Uterus (tissue), 4 donors: Measurements from ENCODE around the gene ADAMTS2. TPM values are rescaled to one million over a fixed set of nuclear protein-coding genes. Genes with fewer than 3 reads are reported as not detected.

Experiments
- DNase-seq, 2 donors: peaks; one replicate each; pipeline ENCODE4 v3.0.0-alpha.2; 2019 to 2020
- H3K27ac ChIP-seq, 2 donors: fragments of 200-600 bp; sonication (generic); 1 replicate in 1 of 2; 2 replicates in 1 of 2; pipeline ENCODE4 v1.5.1; 2016 to 2018
- H3K27me3 ChIP-seq, 2 donors: fragments of 200-600 bp; sonication (generic); one replicate each; pipeline ENCODE4 v1.5.1; 2018 to 2019; ENCODE audit warnings: control low read depth in 1 of 2
- H3K36me3 ChIP-seq, 2 donors: fragments of 200-600 bp; sonication (generic); one replicate each; pipeline ENCODE4 v1.5.1; 2019; ENCODE audit warnings: control low read depth in 1 of 2
- H3K4me1 ChIP-seq, 2 donors: fragments of 200-600 bp; sonication (generic); one replicate each; pipeline ENCODE4 v1.5.1; 2018 to 2019; ENCODE audit warnings: control low read depth in 1 of 2
- H3K4me3 ChIP-seq, 2 donors: fragments of 200-600 bp; sonication (generic); 1 replicate in 1 of 2; 2 replicates in 1 of 2; pipeline ENCODE4 v1.5.1; 2018 to 2019; ENCODE audit warnings: mild to moderate bottlenecking in 1 of 2
- H3K9me3 ChIP-seq, 2 donors: fragments of 200-600 bp; sonication (generic); one replicate each; pipeline ENCODE4 v1.5.1; 2019; ENCODE audit warnings: control low read depth in 1 of 2
- POLR2A ChIP-seq, 2 donors: fragments of 450-650 bp; IDR thresholded peaks; one replicate each; pipeline ENCODE4 v1.6.1; 2016; ENCODE audit warnings: antibody characterized with exemption in 2 of 2, mild to moderate bottlenecking in 1 of 2, moderate library complexity in 1 of 2
- intact Hi-C: fragments of 100-400 bp; cut with DNase I; formaldehyde crosslinking; loops from one replicate; pipeline ENCODE4 v1.15.1; 2023; ENCODE audit warnings: low total_unique reads
- total RNA-seq, 4 donors: library from RNA; depleted of rRNA in 3 of 4; stranded (reverse); fragments of >200 nt in 3 of 4; gene quantifications; one replicate each; pipeline versions ENCODE4 v1.1.0 to v1.2.4, GENCODE V29; 2014 to 2023
- TF ChIP-seq, protein P1 (sequence below), 4 experiments: fragments of 200-600 bp in 2 of 4; fragments of 450-650 bp in 2 of 4; sonication (generic) in 2 of 4; IDR thresholded peaks; one replicate each; pipeline ENCODE4 v1.5.1; 2016 to 2019; ENCODE audit warnings: antibody characterized with exemption in 4 of 4, mild to moderate bottlenecking in 2 of 4, moderate library complexity in 1 of 4
- donor health status: DM: yes; HTN: yes; CAD: no.

The ADAMTS2 gene
- total RNA-seq, 4 donors from 2014 or later: 4.1 to 97.1 (median 40.3) TPM

DNA sequence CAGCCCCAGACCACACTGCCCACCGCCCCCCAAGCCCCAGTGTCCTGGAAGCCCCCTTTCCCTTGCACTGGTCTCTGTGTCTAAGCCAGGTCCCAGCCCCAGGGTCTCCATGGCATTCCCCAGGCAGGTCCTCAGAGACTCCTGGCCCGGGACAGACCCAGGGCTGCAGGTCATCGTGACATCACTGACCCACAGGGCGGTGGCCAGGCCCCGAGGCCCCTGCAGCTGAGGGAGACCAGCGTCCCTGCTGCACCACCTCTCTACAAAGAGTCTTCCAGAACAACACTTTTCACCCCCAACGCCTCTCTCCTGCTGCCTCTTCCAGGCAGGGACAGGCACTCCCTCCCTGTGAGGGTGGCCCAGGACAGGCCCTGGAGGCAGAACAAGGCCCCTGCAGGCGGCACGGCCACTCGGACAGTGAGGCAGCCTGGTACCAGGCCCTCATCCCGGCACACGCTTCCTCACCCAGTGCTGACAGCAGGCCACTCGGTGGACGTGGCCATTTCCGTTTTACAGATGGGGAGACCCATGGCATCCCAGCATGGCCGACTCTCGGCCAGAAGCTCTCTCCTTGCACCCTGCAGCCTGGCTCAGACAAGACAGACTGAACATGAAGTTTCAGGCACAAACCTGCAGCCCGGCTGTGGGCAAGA lies 136.4 kb downstream of the ADAMTS2 start:
- H3K4me1 ChIP-seq: no peaks in the 10 kb centered on the region
- no peak for TF ChIP-seq POLR2A (IDR thresholded peaks at IDR 0.05)
- TF ChIP-seq, protein P1, sequence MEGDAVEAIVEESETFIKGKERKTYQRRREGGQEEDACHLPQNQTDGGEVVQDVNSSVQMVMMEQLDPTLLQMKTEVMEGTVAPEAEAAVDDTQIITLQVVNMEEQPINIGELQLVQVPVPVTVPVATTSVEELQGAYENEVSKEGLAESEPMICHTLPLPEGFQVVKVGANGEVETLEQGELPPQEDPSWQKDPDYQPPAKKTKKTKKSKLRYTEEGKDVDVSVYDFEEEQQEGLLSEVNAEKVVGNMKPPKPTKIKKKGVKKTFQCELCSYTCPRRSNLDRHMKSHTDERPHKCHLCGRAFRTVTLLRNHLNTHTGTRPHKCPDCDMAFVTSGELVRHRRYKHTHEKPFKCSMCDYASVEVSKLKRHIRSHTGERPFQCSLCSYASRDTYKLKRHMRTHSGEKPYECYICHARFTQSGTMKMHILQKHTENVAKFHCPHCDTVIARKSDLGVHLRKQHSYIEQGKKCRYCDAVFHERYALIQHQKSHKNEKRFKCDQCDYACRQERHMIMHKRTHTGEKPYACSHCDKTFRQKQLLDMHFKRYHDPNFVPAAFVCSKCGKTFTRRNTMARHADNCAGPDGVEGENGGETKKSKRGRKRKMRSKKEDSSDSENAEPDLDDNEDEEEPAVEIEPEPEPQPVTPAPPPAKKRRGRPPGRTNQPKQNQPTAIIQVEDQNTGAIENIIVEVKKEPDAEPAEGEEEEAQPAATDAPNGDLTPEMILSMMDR (IDR thresholded peaks at IDR 0.05): no peak
- H3K27me3 ChIP-seq: no peaks in the 10 kb centered on the region
- no peak overlapping the region for H3K27ac ChIP-seq
- no peaks in the 10 kb centered on the region for H3K9me3 ChIP-seq
- no peaks in the 10 kb centered on the region for H3K36me3 ChIP-seq
- intact Hi-C loops: no loop called here
- no peak overlapping the region for H3K4me3 ChIP-seq
- DNase-seq: no peak

DNA sequence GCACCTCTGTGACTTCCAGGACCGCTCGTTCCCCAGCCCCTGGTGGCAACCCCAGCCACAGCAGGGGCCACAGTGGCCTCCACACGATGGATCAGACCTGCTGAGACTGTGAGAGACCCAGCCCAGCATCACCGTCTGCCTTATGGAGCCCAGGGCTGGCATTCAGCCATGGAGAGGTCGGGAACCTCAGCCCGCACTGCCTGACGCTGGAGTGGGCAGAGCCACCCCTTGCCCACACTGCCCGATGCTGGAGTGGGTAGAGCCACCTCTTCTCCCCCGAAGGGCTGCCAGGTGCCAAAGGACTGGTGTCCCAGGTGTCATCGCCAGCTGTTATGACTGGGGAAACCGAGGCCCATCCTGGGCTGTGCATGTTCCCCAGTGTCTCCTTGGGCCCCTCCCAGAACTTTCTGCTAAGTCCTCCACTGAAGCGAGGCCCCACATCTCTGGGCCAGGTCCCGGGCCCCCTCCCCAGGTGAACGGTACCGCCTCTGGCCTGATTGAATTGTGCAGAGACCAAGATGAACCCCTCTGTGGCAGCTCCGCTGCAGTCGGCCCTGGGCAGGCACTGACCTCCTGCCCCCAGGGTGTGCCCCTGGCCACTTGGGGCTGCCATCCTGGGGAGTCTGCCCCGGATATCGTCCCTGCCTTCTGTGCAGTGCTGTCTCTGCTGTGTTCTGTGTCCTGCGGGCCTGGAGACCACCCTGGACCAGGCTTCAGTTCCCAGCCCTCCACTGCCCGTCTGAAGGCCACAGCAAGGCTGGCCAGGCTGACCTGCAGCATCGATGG lies 137.1 kb downstream of the ADAMTS2 start:
- Histone ChIP-seq H3K9me3 (no peaks in the 10 kb centered on the region), H3K4me1 (no peaks in the 10 kb centered on the region), H3K27me3 (no peaks in the 10 kb centered on the region), H3K27ac (no peak overlapping the region), H3K4me3 (no peak overlapping the region), H3K36me3 (no peaks in the 10 kb centered on the region)
- TF ChIP-seq, protein P1 (IDR thresholded peaks at IDR 0.05): no peak
- no peak for TF ChIP-seq POLR2A (IDR thresholded peaks at IDR 0.05)
- no peak for DNase-seq
- intact Hi-C loops: no loop called here

DNA sequence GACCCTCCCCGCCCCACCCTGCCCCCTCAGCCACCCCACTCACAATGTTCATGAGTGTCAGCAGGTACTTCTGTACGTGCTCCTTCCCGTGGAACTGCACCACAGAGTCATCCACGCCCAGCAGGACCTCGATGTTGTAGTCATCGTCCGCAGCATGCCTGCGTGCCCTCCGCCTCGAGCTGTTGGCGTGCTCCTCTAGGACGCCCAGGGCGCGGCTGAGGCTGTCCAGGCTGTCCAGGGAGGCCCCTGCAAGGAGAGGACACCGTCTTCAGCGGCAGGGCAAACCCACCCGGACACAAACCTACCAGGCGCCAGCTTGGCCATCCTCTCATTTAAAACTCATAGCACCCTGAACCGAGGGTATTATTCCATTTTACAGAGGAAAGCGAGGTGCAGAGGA lies 137.8 kb downstream of the ADAMTS2 start:
- intact Hi-C loops: no loop called here
- no peaks in the 10 kb centered on the region for H3K36me3 ChIP-seq
- H3K4me1 ChIP-seq: no peaks in the 10 kb centered on the region
- H3K27ac ChIP-seq: no peak overlapping the region
- H3K27me3 ChIP-seq: no peaks in the 10 kb centered on the region
- H3K9me3 ChIP-seq: no peaks in the 10 kb centered on the region
- no peak for DNase-seq
- TF ChIP-seq, protein P1 (IDR thresholded peaks at IDR 0.05): no peak
- TF ChIP-seq POLR2A (IDR thresholded peaks at IDR 0.05): no peak
- no peak overlapping the region for H3K4me3 ChIP-seq

DNA sequence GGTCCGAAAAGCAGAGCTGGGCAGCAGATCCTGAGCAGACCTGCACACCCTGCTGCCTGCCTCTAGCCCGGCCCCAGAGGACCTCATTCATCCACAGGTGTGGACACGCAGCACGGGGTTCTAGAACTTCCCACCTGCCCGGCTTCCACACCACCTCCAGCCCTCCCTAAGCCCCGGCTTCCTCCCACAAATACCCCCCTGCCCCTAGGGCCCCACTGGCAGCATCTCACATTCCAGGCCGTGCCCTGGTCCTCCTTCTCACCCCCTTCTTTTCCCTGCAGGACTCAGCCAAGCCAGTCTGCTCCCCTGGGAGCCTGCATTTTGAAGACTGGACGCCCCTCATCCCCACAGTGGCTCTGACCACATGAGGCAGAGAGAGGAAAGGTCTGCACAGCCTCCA lies 138.9 kb downstream of the ADAMTS2 start:
- Histone ChIP-seq H3K27me3 (no peaks in the 10 kb centered on the region), H3K9me3 (no peaks in the 10 kb centered on the region), H3K36me3 (no peaks in the 10 kb centered on the region), H3K27ac (no peak overlapping the region), H3K4me3 (no peak overlapping the region), H3K4me1 (no peaks in the 10 kb centered on the region)
- intact Hi-C loops: no loop called here
- no peak for DNase-seq
- TF ChIP-seq, protein P1 (IDR thresholded peaks at IDR 0.05): no peak
- no peak for TF ChIP-seq POLR2A (IDR thresholded peaks at IDR 0.05)

DNA sequence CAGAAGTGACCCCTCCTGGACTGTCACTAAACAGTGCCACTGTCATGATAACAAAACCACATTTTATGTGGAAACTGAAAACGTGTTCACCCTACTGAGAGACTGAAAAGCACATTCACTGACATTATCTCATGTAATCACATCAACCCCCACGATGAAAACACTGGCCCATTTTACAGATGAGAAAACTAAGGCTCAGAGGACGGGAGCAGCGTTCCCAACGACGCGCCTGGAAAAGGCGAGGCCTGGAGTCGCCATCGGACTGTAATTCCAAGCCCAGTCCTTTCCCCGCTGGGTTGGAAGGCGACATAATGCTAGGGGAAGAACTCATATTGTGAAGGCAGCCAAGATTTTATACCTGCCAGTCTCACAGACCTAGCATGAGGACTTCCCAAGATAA lies 140.0 kb downstream of the ADAMTS2 start:
- TF ChIP-seq, protein P1 (IDR thresholded peaks at IDR 0.05): no peak
- no peak for TF ChIP-seq POLR2A (IDR thresholded peaks at IDR 0.05)
- Histone ChIP-seq H3K4me3 (no peak overlapping the region), H3K36me3 (no peaks in the 10 kb centered on the region), H3K27ac (no peak overlapping the region), H3K27me3 (no peaks in the 10 kb centered on the region), H3K9me3 (no peaks in the 10 kb centered on the region), H3K4me1 (no peaks in the 10 kb centered on the region)
- DNase-seq: no peak
- intact Hi-C loops: no loop called here
